RWPE1 (cell line): Measurements from ENCODE around the gene MEDAG.

ENCODE experiments used
- CTCF ChIA-PET: fragments of 350-600 bp; sonication (Branson Sonifier 250); formaldehyde crosslinking; extraction: SDS; loops from one replicate; lab custom pipeline; 2021; lab: Yijun Ruan, JAX
- POLR2A ChIA-PET: fragments of 400-600 bp; formaldehyde crosslinking; extraction: SDS; loops from one replicate; lab custom pipeline; 2020; ENCODE audit warnings: antibody characterized with exemption; ENCODE audit not compliant: low non-redundant PET; lab: Yijun Ruan, JAX
- DNase-seq: peaks from one replicate; pipeline ENCODE4 v3.0.0; 2012; ENCODE audit warnings: low spot score
- H3K27ac ChIP-seq: fragments of 450-650 bp; 2 replicates; pipeline ENCODE4 v1.5.1; 2017
- CTCF ChIP-seq: fragments of 450-650 bp; conservative IDR thresholded peaks from 2 replicates; pipeline ENCODE4 v1.5.1; 2017; ENCODE audit warnings: low read depth, mild to moderate bottlenecking

The MEDAG gene

GRCh38 chr13:30889196-30889690 is 16.8 kb upstream of the MEDAG start:
- DNase-seq = no peak
- no peak for TF ChIP-seq CTCF
- H3K27ac ChIP-seq = no peak overlapping the region
- ChIA-PET CTCF (no interaction called here), POLR2A (no interaction called here)

- H3K27ac ChIP-seq = no peak overlapping the region
- CTCF ChIA-PET = interaction anchor here (0.7 kb wide), 2 partner anchors 19 to 92 kb away, joined by 6 read pairs; no protein-coding TSS in a partner anchor
- TF ChIP-seq CTCF = no peak
- POLR2A ChIA-PET = no interaction called here
- no peak for DNase-seq
These were observed 13.1 kb upstream of the MEDAG start for GRCh38 chr13:30892966-30893365.

DNA sequence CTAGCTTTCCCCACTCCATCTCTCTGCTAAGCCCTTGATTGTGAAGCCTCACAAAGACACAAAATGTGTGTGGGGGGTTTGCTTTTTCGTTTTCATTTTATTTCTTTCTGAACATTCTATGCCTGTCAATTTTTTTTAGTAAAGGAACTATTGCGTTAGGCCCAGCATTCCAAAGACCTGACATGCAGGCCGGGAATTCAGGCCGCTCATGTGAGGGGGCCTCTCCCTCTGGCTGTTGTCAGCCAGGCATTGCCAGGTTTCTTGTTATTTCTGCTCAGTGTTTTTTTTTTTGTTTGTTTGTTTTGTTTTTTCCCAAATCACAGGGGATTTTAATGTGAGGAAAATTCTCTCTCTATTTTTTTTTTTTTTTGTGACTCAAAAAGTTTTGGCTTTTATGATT is 10.3 kb upstream of the MEDAG start:
- no peak for TF ChIP-seq CTCF
- H3K27ac ChIP-seq = no peak overlapping the region
- CTCF ChIA-PET = no interaction called here
- DNase-seq = peak; percentile 56
- POLR2A ChIA-PET = no interaction called here

DNA sequence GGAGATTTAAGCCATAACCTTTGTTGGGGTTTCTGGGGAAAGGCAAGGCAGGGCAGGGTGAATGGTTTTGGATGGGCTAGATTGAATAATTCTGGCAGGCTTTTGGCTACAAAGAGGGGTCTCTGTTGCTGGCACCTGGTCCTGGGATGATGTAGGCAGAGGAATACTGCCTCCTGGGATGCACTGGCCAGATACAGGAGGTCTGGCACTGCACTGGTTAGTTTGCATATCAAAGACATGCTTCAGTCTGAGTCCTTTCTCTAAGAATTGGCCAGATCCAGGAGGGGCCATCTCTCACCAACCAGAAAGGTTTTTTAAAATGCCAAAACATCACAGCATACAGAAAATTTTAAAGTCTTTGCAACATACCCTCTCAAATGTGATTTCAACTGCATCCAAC is 8.0 kb upstream of the MEDAG start:
- TF ChIP-seq CTCF = no peak
- POLR2A ChIA-PET = no interaction called here
- CTCF ChIA-PET = no interaction called here
- DNase-seq = no peak
- H3K27ac ChIP-seq = no peak overlapping the region

- peak; percentile 15 for DNase-seq
- CTCF ChIA-PET = no interaction called here
- POLR2A ChIA-PET = no interaction called here
- H3K27ac ChIP-seq = no peak overlapping the region
- TF ChIP-seq CTCF = no peak
These were observed 7.3 kb upstream of the MEDAG start for GRCh38 chr13:30898678-30899241.

DNA sequence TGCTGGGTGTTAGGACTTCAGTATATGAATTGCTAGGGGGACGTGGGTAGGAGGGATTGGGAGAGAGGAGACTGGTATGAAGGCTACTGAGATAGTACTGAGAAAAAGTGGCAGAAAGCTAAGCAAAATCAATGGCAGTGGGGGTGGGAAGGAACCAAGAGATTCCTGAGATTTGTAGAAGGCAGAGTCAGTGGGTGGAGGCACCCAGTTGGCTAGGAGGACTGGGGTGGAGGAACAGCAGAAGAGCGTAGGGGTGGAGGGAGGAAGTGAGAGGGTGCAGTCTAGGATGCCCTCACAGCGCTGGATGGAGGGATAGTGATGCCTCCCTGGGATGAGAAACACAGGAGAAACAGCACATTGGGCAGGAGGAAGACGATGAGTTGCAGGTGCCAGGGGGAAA is 5.6 kb upstream of the MEDAG start:
- no peak overlapping the region for H3K27ac ChIP-seq
- no peak for TF ChIP-seq CTCF
- ChIA-PET CTCF (no interaction called here), POLR2A (no interaction called here)
- no peak for DNase-seq
